GM12872 (cell line): ENCODE results near the gene SCAF1.

ENCODE experiments used
- TF ChIP-seq, protein P1 (sequence below): IDR thresholded peaks from 3 replicates; pipeline ENCODE4 v1.5.1; 2011; ENCODE audit warnings: low read depth, mild to moderate bottlenecking, low read length, moderate library complexity; ENCODE audit not compliant: insufficient read depth

SCAF1 gene

DNA sequence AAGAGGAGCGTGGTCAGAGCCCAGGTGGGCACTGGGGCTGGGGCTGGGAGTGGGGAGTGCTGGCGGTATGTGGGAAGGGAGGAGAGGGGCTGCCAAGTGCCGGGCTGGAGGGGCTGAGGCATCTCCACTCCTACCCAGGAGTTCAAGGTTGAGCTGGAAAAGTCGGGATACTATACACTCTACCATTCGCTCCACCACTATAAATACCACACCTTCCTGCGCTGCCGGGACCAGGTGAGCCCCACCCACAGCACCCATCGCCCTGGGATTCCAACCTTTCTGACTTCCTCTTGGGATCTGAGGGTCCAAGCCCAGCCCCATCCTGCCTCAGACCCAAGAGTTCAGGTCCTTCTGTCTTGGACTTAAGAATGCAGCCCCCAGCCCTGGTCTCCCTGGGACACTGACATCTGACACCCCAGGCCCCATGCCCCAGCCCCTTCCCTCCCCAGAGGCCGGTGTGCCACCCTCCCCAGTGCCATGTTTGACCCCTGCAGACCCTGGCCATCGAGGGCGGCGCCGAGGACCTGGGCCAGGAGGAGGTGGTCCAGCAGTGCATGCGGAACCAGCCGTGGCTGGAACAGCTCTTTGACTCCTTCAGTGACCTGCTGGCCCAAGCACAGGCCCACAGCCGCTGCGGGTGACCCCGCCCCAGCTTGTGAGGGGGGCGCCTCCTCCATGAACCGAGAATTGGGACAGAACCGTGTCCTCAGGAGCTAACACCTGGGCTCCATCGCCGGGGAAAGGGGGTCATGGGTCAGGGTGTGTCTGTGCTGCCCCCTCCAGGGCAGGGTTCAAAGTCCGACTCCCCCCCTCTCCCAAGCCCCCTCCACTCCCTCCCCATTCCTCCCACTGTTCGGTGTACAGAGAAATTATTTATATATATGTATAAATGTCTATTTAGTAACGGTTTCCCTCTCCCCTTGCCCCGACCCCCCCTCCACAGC, 16.8 kb upstream of the SCAF1 start:
- TF ChIP-seq, protein P1, sequence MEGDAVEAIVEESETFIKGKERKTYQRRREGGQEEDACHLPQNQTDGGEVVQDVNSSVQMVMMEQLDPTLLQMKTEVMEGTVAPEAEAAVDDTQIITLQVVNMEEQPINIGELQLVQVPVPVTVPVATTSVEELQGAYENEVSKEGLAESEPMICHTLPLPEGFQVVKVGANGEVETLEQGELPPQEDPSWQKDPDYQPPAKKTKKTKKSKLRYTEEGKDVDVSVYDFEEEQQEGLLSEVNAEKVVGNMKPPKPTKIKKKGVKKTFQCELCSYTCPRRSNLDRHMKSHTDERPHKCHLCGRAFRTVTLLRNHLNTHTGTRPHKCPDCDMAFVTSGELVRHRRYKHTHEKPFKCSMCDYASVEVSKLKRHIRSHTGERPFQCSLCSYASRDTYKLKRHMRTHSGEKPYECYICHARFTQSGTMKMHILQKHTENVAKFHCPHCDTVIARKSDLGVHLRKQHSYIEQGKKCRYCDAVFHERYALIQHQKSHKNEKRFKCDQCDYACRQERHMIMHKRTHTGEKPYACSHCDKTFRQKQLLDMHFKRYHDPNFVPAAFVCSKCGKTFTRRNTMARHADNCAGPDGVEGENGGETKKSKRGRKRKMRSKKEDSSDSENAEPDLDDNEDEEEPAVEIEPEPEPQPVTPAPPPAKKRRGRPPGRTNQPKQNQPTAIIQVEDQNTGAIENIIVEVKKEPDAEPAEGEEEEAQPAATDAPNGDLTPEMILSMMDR: no peak

DNA sequence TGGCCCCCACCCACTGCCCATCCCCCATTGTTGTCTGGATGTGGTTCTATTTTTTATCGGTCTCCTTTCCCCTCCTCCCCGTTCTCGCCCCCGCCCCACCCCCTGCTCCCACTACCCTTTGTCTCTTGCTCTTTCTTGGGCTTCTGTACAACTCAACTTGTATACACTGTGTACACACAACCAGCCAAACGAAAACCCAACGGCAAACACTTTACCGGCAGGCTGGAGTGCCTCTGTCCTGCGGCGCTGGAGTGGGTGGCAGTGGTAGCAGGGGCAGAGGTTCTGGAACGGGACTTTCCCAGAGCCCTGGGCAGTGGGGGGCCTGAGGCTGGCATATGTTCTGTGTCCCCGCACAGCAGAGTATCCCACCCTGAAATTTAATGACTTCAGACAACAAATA, 15.8 kb upstream of the SCAF1 start:
- TF ChIP-seq, protein P1: no peak

DNA sequence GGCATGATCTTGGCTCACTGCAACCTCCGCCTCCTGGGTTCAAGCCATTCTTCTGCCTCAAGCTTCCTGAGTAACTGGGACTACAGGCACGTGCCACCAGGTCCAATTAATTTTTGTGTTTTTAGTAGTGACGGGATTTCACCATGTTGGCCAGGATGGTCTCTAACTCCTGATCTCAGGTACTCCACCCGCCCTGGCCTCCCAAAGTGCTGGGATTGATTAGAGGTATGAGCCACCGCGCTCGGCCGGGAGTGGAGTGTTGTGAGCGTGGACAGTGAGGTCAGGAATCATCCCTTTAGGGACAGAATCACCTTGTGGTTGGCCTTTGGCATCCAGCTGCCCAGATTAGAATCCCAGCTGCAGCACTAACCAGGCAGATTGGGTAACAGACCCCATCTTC, 12.3 kb upstream of the SCAF1 start:
- TF ChIP-seq, protein P1: no peak

DNA sequence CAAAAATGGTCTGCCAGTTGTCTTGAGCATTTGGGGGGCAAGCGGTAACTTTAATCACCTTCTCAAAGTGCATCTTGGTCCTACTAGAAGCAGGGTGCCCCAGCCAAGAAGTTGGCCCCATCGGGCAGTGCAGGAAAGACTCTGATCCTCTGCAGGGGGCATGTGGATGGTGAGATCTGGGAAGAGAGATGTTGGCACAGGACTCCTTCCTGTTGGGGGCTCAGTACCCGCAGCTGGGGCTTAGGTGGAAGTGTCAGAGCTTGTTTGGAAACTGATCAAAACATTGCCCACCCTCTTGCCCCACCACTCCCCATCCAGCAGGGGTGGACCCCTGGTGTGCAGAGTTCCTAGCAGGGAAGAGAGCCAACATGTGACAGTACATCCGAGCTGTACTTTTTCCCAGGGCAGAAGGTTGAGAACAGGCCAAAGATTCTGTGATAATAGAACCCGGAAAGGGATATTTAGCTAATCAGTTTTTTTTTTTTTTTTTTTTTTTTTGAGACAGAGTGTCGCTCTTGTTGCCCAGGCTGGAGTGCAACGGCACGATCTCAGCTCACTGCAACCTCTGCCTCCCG, 10.9 kb upstream of the SCAF1 start:
- TF ChIP-seq, protein P1: no peak

DNA sequence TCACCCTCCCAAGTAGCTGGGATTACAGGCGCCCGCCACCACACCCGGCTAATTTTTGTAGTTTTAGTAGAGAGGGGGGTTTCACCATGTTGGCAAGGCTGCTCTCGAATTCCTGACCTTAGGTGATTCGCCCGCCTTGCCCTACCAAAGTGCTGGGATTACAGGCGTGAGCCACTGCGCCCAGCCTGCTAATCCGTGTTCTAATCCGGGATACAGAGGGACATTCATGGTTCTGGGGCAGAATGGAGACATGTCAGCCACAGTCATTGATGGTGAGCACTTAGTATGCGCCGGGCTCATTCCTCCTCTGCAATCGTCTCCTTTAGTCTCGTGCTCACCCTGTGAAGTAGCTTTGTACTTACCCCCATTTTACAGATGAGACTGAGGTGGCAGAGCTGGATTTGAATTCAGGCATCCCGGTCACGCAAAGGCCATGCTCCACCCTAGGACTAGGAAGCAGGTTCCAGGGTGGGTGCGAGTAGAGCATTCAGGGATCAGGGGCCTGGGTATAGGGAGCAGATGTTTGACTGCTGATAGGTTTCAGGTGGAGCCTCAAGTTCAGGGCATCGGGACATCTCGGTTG, 10.3 kb upstream of the SCAF1 start:
- TF ChIP-seq, protein P1: no peak

DNA sequence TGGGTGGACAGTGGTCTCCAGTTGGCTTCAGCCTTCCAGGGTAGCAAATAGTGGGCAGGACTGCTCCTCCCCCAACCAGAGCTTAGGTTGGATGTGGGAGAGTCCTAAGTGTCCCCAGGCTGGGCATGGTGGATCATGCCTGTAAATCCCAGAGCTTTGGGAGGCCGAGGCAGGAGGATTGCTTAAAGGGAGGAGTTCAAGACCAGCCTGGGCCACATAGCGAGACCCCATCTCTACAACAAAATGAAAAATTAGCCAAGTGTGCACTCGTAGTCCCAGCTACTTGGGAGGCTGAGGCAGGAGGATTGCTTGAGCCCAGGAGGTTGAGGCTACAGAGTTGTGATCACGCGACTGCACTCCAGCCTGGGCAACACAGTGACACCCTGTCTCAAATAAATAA, 9.4 kb upstream of the SCAF1 start:
- TF ChIP-seq, protein P1: no peak

DNA sequence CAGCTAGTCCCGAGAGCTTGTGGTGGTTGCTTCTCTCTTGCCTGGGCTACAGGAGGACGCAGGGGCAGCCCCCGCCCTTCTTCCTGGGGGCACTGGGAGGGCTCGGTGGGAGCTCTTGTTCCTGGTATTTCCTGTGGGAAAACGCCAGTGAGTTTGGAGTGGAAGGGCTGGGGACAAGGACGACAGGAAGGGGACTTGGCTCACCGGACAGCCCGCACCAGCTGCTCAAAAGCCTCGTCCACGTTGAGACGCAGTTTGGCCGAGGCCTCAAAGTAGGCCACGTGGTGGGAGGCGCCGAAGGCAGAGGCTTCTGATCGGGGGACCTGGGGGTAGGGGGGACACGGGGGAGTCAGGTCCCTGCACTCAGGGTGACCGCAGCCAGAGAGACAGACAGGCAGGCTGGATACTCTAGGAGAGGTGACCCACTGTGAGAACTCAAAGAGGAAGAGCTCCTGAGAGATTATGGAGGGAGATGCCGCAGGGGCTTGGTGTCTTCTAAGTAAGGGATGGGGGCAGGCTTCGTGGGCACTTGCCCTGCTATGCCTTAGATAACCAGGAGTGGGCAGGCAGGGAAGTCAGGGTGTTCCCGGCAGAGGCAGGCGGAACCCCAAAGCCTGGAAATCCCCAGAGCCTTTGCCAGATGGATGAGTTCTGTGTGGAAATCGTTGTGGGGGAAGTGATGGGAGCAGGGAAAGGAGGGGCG, 6.3 kb upstream of the SCAF1 start:
- TF ChIP-seq, protein P1: no peak
